ENCODE results near the gene DTX1. TPM values are rescaled to one million over a fixed set of nuclear protein-coding genes. Genes with fewer than 3 reads are reported as not detected.

DTX1 gene
- under 1 TPM; 0.15 to 0.25 TPM for total RNA-seq

GRCh38 chr12:113056631-113057488 lies at the start of gene DTX1:
Gene DTX1 (plus strand): TSS chr12:113056730. CDS start chr12:113058193, 1,463 bp downstream.
- H3K9me3 Mint-ChIP-seq, result no peaks in the 10 kb centered on the region
- H3K27me3 Mint-ChIP-seq, result peaks cover 11% of the 10 kb centered on the region
- no peak within 1 kb of the TSS for H3K27ac Mint-ChIP-seq
- H3K36me3 Mint-ChIP-seq (ENCODE audit: low read depth), result no peaks in the 10 kb centered on the region
- peak within 1 kb of the TSS; percentile 53 for H3K4me3 Mint-ChIP-seq
- H3K4me1 Mint-ChIP-seq, result peaks cover 5% of the 10 kb centered on the region
- POLR2A ChIA-PET, result no interaction called here
- CTCF ChIA-PET, result interaction anchor here (2.0 kb wide), 1 partner anchor 64 kb away, joined by 4 read pairs; no protein-coding TSS in a partner anchor
- DNase-seq, result no peak

- POLR2A ChIA-PET, result no interaction called here
- Mint-ChIP-seq H3K27me3 (no peaks in the 10 kb centered on the region), H3K27ac (no peak overlapping the region), H3K4me3 (no peak overlapping the region), H3K36me3 (ENCODE audit: low read depth) (peaks cover 91% of the 10 kb centered on the region), H3K4me1 (no peaks in the 10 kb centered on the region), H3K9me3 (peaks cover 12% of the 10 kb centered on the region)
- DNase-seq, result no peak
- CTCF ChIA-PET, result interaction anchor here (0.5 to 6.4 kb wide), 4 partner anchors 15 to 788 kb away, joined by 3 to 44 read pairs (median 4); no protein-coding TSS in a partner anchor
These were observed 49.4 kb upstream of the DTX1 start for GRCh38 chr12:113007166-113007565.

GRCh38 chr12:113010701-113011100 lies 45.8 kb upstream of the DTX1 start:
- Mint-ChIP-seq H3K27me3 (no peaks in the 10 kb centered on the region), H3K27ac (no peak overlapping the region), H3K36me3 (ENCODE audit: low read depth) (peaks cover 68% of the 10 kb centered on the region), H3K9me3 (peaks cover 12% of the 10 kb centered on the region), H3K4me3 (no peak overlapping the region), H3K4me1 (no peaks in the 10 kb centered on the region)
- POLR2A ChIA-PET, result no interaction called here
- DNase-seq, result no peak
- CTCF ChIA-PET, result interaction anchor here (0.6 to 6.4 kb wide), 5 partner anchors 12 to 892 kb away, joined by 3 to 44 read pairs (median 3); no protein-coding TSS in a partner anchor

GRCh38 chr12:113014565-113014964 lies 42.0 kb upstream of the DTX1 start:
- peaks cover 12% of the 10 kb centered on the region for H3K9me3 Mint-ChIP-seq
- CTCF ChIA-PET, result no interaction called here
- no peak overlapping the region for H3K4me3 Mint-ChIP-seq
- peaks cover 33% of the 10 kb centered on the region for H3K36me3 Mint-ChIP-seq (ENCODE audit: low read depth)
- H3K27me3 Mint-ChIP-seq, result peaks cover 1% of the 10 kb centered on the region
- H3K27ac Mint-ChIP-seq, result no peak overlapping the region
- POLR2A ChIA-PET, result no interaction called here
- no peaks in the 10 kb centered on the region for H3K4me1 Mint-ChIP-seq
- DNase-seq, result no peak

GRCh38 chr12:113016796-113017195 lies 39.7 kb upstream of the DTX1 start:
- H3K4me3 Mint-ChIP-seq, result no peak overlapping the region

GRCh38 chr12:113019025-113019424 lies 37.5 kb upstream of the DTX1 start:
- Mint-ChIP-seq H3K9me3 (no peaks in the 10 kb centered on the region), H3K4me1 (peaks cover 6% of the 10 kb centered on the region), H3K27ac (no peak overlapping the region), H3K4me3 (no peak overlapping the region), H3K27me3 (peaks cover 5% of the 10 kb centered on the region), H3K36me3 (ENCODE audit: low read depth) (no peaks in the 10 kb centered on the region)
- ChIA-PET CTCF (interaction anchor here (0.6 to 1.3 kb wide), 2 partner anchors 11 to 12 kb away, joined by 3 read pairs; no protein-coding TSS in a partner anchor), POLR2A (no interaction called here)
- no peak for DNase-seq

More at GRCh38 chr12:113016796-113017195, 39.7 kb upstream of the DTX1 start:
- DNase-seq, result no peak
- ChIA-PET CTCF (interaction anchor here (1.2 kb wide), 2 partner anchors 8 to 24 kb away, joined by 3 read pairs; no protein-coding TSS in a partner anchor), POLR2A (no interaction called here)
- Mint-ChIP-seq H3K9me3 (no peaks in the 10 kb centered on the region), H3K27me3 (peaks cover 5% of the 10 kb centered on the region), H3K4me1 (no peaks in the 10 kb centered on the region), H3K27ac (no peak overlapping the region), H3K36me3 (ENCODE audit: low read depth) (peaks cover 10% of the 10 kb centered on the region)

- Mint-ChIP-seq H3K9me3 (no peaks in the 10 kb centered on the region), H3K4me3 (no peak overlapping the region), H3K4me1 (peaks cover 6% of the 10 kb centered on the region), H3K36me3 (ENCODE audit: low read depth) (no peaks in the 10 kb centered on the region), H3K27ac (no peak overlapping the region), H3K27me3 (peaks cover 5% of the 10 kb centered on the region)
- POLR2A ChIA-PET, result no interaction called here
- DNase-seq, result no peak
- CTCF ChIA-PET, result interaction anchor here (0.8 to 1.7 kb wide), 2 partner anchors 11 to 45 kb away, joined by 3 to 4 read pairs; no protein-coding TSS in a partner anchor
These were observed 35.0 kb upstream of the DTX1 start for GRCh38 chr12:113021500-113021899.

GRCh38 chr12:113022563-113023297 lies 33.8 kb upstream of the DTX1 start:
- no peak overlapping the region for H3K27ac Mint-ChIP-seq
- H3K36me3 Mint-ChIP-seq (ENCODE audit: low read depth), result no peaks in the 10 kb centered on the region
- ChIA-PET POLR2A (no interaction called here), CTCF (interaction anchor here (1.0 to 1.7 kb wide), 3 partner anchors 12 to 30 kb away, joined by 3 to 4 read pairs (median 3); no protein-coding TSS in a partner anchor)
- H3K27me3 Mint-ChIP-seq, result peaks cover 6% of the 10 kb centered on the region
- no peak for DNase-seq
- H3K9me3 Mint-ChIP-seq, result no peaks in the 10 kb centered on the region
- H3K4me1 Mint-ChIP-seq, result peaks cover 6% of the 10 kb centered on the region
- H3K4me3 Mint-ChIP-seq, result no peak overlapping the region

GRCh38 chr12:113027726-113028125 lies 28.8 kb upstream of the DTX1 start:
- Mint-ChIP-seq H3K27ac (no peak overlapping the region), H3K4me1 (peaks cover 3% of the 10 kb centered on the region), H3K36me3 (ENCODE audit: low read depth) (no peaks in the 10 kb centered on the region), H3K27me3 (peaks cover 16% of the 10 kb centered on the region), H3K4me3 (no peak overlapping the region), H3K9me3 (no peaks in the 10 kb centered on the region)
- ChIA-PET CTCF (no interaction called here), POLR2A (no interaction called here)
- no peak for DNase-seq

GRCh38 chr12:113030875-113031525 lies 25.5 kb upstream of the DTX1 start:
- ChIA-PET CTCF (no interaction called here), POLR2A (no interaction called here)
- Mint-ChIP-seq H3K4me3 (no peak overlapping the region), H3K9me3 (no peaks in the 10 kb centered on the region), H3K27ac (no peak overlapping the region), H3K36me3 (ENCODE audit: low read depth) (no peaks in the 10 kb centered on the region), H3K27me3 (peaks cover 19% of the 10 kb centered on the region), H3K4me1 (no peaks in the 10 kb centered on the region)
- no peak for DNase-seq

GRCh38 chr12:113039911-113040445 lies 16.6 kb upstream of the DTX1 start:
- Mint-ChIP-seq H3K9me3 (no peaks in the 10 kb centered on the region), H3K27me3 (no peaks in the 10 kb centered on the region), H3K4me1 (no peaks in the 10 kb centered on the region), H3K36me3 (ENCODE audit: low read depth) (no peaks in the 10 kb centered on the region), H3K4me3 (no peak overlapping the region), H3K27ac (no peak overlapping the region)
- no peak for DNase-seq
- CTCF ChIA-PET, result no interaction called here
- POLR2A ChIA-PET, result no interaction called here

GRCh38 chr12:113040722-113041171 lies 15.8 kb upstream of the DTX1 start:
- no peak overlapping the region for H3K27ac Mint-ChIP-seq
- ChIA-PET CTCF (no interaction called here), POLR2A (no interaction called here)
- DNase-seq, result no peak
- no peaks in the 10 kb centered on the region for H3K4me1 Mint-ChIP-seq
- H3K27me3 Mint-ChIP-seq, result peaks cover 2% of the 10 kb centered on the region
- H3K36me3 Mint-ChIP-seq (ENCODE audit: low read depth), result no peaks in the 10 kb centered on the region
- H3K9me3 Mint-ChIP-seq, result no peaks in the 10 kb centered on the region
- no peak overlapping the region for H3K4me3 Mint-ChIP-seq

Data from activated CD4-positive, alpha-beta T cell treated with anti-CD3 and anti-CD28 coated beads, Interleukin-2, amount 10 ng/mL, durations not matched to agents 7 days and 5 days (primary cell).